Fibroblast of lung (primary cell): ENCODE data around the gene SUPT4H1. TPM values are rescaled to one million over a fixed set of nuclear protein-coding genes. Genes with fewer than 3 reads are reported as not detected.

Experiments
- DNase-seq, 2 donors: peaks; one replicate each; pipeline versions ENCODE4 v3.0.0 to v3.0.0-alpha.2; 2010; ENCODE audit warnings: low read depth in 2 of 2
- H2AFZ ChIP-seq: 2 replicates; pipeline ENCODE4 v1.5.1; 2012; ENCODE audit warnings: low read length, control low read depth, inconsistent platforms
- H3K27ac ChIP-seq: 2 replicates; pipeline ENCODE4 v1.5.1; 2011; ENCODE audit warnings: low read length, control low read depth; ENCODE audit not compliant: insufficient read depth
- H3K27me3 ChIP-seq: 2 replicates; pipeline ENCODE4 v1.5.1; 2011; ENCODE audit warnings: mild to moderate bottlenecking, low read length; ENCODE audit not compliant: control insufficient read depth, insufficient read depth
- H3K36me3 ChIP-seq: 2 replicates; pipeline ENCODE4 v1.5.1; 2011; ENCODE audit warnings: low read length; ENCODE audit not compliant: control insufficient read depth, insufficient read depth
- H3K4me1 ChIP-seq: 2 replicates; pipeline ENCODE4 v1.5.1; 2011; ENCODE audit warnings: low read length; ENCODE audit not compliant: control insufficient read depth, insufficient read depth; ENCODE audit errors: extremely low read depth
- H3K4me2 ChIP-seq: 2 replicates; pipeline ENCODE4 v1.5.1; 2011; ENCODE audit warnings: low read length, control low read depth; ENCODE audit not compliant: insufficient read depth; ENCODE audit errors: extremely low read depth
- H3K4me3 ChIP-seq, 4 experiments: fragments of 200-600 bp in 1 of 4; sonication (generic) in 1 of 4; replicated peaks in 1 of 4; 2 replicates each; pipeline ENCODE4 v1.5.1; 2011 to 2016; ENCODE audit warnings: low read length in 4 of 4, low read depth in 3 of 4, mild to moderate bottlenecking in 3 of 4, control low read depth in 2 of 4, inconsistent platforms in 1 of 4, mixed read lengths in 1 of 4; ENCODE audit not compliant: insufficient read depth in 1 of 4; ENCODE audit errors: control extremely low read depth in 1 of 4
- H3K79me2 ChIP-seq: 2 replicates; pipeline ENCODE4 v1.5.1; 2012; ENCODE audit warnings: mild to moderate bottlenecking, low read length, inconsistent platforms; ENCODE audit not compliant: control insufficient read depth, insufficient read depth
- H3K9ac ChIP-seq: 2 replicates; pipeline ENCODE4 v1.5.1; 2011; ENCODE audit warnings: mild to moderate bottlenecking, low read length, control low read depth; ENCODE audit not compliant: insufficient read depth
- H3K9me3 ChIP-seq: 2 replicates; pipeline ENCODE4 v1.5.1; 2012; ENCODE audit warnings: low read depth, low read length; ENCODE audit not compliant: control insufficient read depth, insufficient read depth
- H4K20me1 ChIP-seq: 2 replicates; pipeline ENCODE4 v1.5.1; 2011; ENCODE audit warnings: low read length; ENCODE audit not compliant: control insufficient read depth, insufficient read depth; ENCODE audit errors: extremely low read depth
- CTCF ChIP-seq, 2 donors: IDR thresholded peaks in 1 of 2; conservative IDR thresholded peaks in 1 of 2; 1 replicate in 1 of 2; 2 replicates in 1 of 2; pipeline ENCODE4 v1.5.1; 2011 to 2012; ENCODE audit warnings: low read length in 2 of 2, control low read depth in 1 of 2, inconsistent platforms in 1 of 2, low read depth in 1 of 2, mild to moderate bottlenecking in 1 of 2
- EZH2 ChIP-seq: IDR thresholded peaks from 2 replicates; pipeline ENCODE4 v1.5.1; 2012; ENCODE audit warnings: low read length, control low read depth, mild to moderate bottlenecking; ENCODE audit errors: missing control alignments
- polyA plus RNA-seq, 2 donors: library from polyadenylated mRNA; depleted of rRNA in 1 of 2; stranded (reverse) in 1 of 2; unstranded in 1 of 2; fragments of >200 nt; gene quantifications; 2 replicates each; pipeline ENCODE4 v1.2.1, GENCODE V29; 2011 to 2012; ENCODE audit warnings: missing spikeins in 1 of 2
- total RNA-seq: library from RNA; depleted of rRNA; stranded (reverse); fragments of >200 nt; gene quantifications from 2 replicates; pipeline ENCODE4 v1.2.1, GENCODE V29; 2014

SUPT4H1 gene
- total and polyA plus RNA-seq, 2 donors (not counting 1 experiment from before 2014, with no cell fraction given): 41.9 to 207 TPM

- no peak overlapping the region for H3K9ac ChIP-seq
- H4K20me1 ChIP-seq: no peaks in the 10 kb centered on the region
- H3K27me3 ChIP-seq: no peaks in the 10 kb centered on the region
- no peaks in the 10 kb centered on the region for H3K9me3 ChIP-seq
- no peaks in the 10 kb centered on the region for H3K36me3 ChIP-seq
- no peak overlapping the region for H3K27ac ChIP-seq
- no peaks in the 10 kb centered on the region for H3K79me2 ChIP-seq
- no peak overlapping the region for H2AFZ ChIP-seq
- no peak for DNase-seq
- no peak overlapping the region for H3K4me3 ChIP-seq
- H3K4me1 ChIP-seq: no peaks in the 10 kb centered on the region
- H3K4me2 ChIP-seq: no peak overlapping the region
- TF ChIP-seq EZH2 (no peak), CTCF (conservative IDR thresholded peaks at IDR 0.05 in 1 of 2, IDR thresholded peaks at IDR 0.05 in 1 of 2; ENCODE audit: low read depth in 1 of 2, low read length in 2 of 2) (no peak)
Observed at GRCh38 chr17:58302171-58302918, 49.7 kb downstream of the SUPT4H1 start.

GRCh38 chr17:58301504-58302150, 50.4 kb downstream of the SUPT4H1 start:
- Histone ChIP-seq H3K9me3 (no peaks in the 10 kb centered on the region), H3K79me2 (no peaks in the 10 kb centered on the region), H3K36me3 (no peaks in the 10 kb centered on the region), H3K4me2 (no peak overlapping the region), H4K20me1 (no peaks in the 10 kb centered on the region), H3K9ac (no peak overlapping the region), H3K27ac (no peak overlapping the region), H3K27me3 (no peaks in the 10 kb centered on the region), H2AFZ (no peak overlapping the region), H3K4me1 (no peaks in the 10 kb centered on the region), H3K4me3 (no peak overlapping the region)
- TF ChIP-seq EZH2 (no peak), CTCF (conservative IDR thresholded peaks at IDR 0.05 in 1 of 2, IDR thresholded peaks at IDR 0.05 in 1 of 2; ENCODE audit: low read depth in 1 of 2, low read length in 2 of 2) (no peak)
- DNase-seq: no peak

GRCh38 chr17:58300336-58300735, 51.7 kb downstream of the SUPT4H1 start:
- TF ChIP-seq EZH2 (no peak), CTCF (conservative IDR thresholded peaks at IDR 0.05 in 1 of 2, IDR thresholded peaks at IDR 0.05 in 1 of 2; ENCODE audit: low read depth in 1 of 2, low read length in 2 of 2) (no peak)
- H3K36me3 ChIP-seq: no peaks in the 10 kb centered on the region

More at GRCh38 chr17:58300336-58300735, 51.7 kb downstream of the SUPT4H1 start:
- Histone ChIP-seq H3K9me3 (no peaks in the 10 kb centered on the region), H3K79me2 (no peaks in the 10 kb centered on the region), H3K9ac (no peak overlapping the region), H3K4me2 (no peak overlapping the region), H3K4me3 (no peak overlapping the region), H4K20me1 (no peaks in the 10 kb centered on the region), H3K4me1 (no peaks in the 10 kb centered on the region), H3K27ac (no peak overlapping the region), H3K27me3 (no peaks in the 10 kb centered on the region), H2AFZ (no peak overlapping the region)
- DNase-seq: no peak

Other genes with a start within 250 kb of the SUPT4H1 start
- not detected in 2 replicates for gene OR4D1, start 203.8 kb downstream of the SUPT4H1 start, total RNA-seq
- not detected in 2 replicates for gene OR4D1, start 203.8 kb downstream of the SUPT4H1 start, polyA plus RNA-seq
- gene OR4D2, start 185.2 kb downstream of the SUPT4H1 start, total RNA-seq: not detected in 2 replicates
- gene OR4D2, start 185.2 kb downstream of the SUPT4H1 start, polyA plus RNA-seq: not detected in 2 replicates
- not detected in 2 replicates for gene EPX, start 159.5 kb downstream of the SUPT4H1 start, total RNA-seq
- gene EPX, start 159.5 kb downstream of the SUPT4H1 start, polyA plus RNA-seq: not detected in 2 replicates
- gene MKS1, start 132.9 kb downstream of the SUPT4H1 start, total RNA-seq: 13.1 and 17.8 TPM in 2 replicates
- gene MKS1, start 132.9 kb downstream of the SUPT4H1 start, polyA plus RNA-seq: 8.7 and 10.3 TPM in 2 replicates
- not detected in 2 replicates for gene LPO, start 113.6 kb downstream of the SUPT4H1 start, total RNA-seq
- gene LPO, start 113.6 kb downstream of the SUPT4H1 start, polyA plus RNA-seq: not detected in 2 replicates
- gene MPO, start 71.3 kb downstream of the SUPT4H1 start, total RNA-seq: not detected in 2 replicates
- 0.01 TPM in 2 replicates for gene MPO, start 71.3 kb downstream of the SUPT4H1 start, polyA plus RNA-seq
- 4.0 and 4.9 TPM in 2 replicates for gene TSPOAP1, start 23.4 kb downstream of the SUPT4H1 start, total RNA-seq
- gene TSPOAP1, start 23.4 kb downstream of the SUPT4H1 start, polyA plus RNA-seq: 0.23 and 0.24 TPM in 2 replicates
- under 0.01 TPM in 1 of 2 replicates, not detected in the other for gene RNF43, start 65.3 kb upstream of the SUPT4H1 start, total RNA-seq
- gene RNF43, start 65.3 kb upstream of the SUPT4H1 start, polyA plus RNA-seq: 0.02 TPM in 1 of 2 replicates, not detected in the other
- gene HSF5, start 136.2 kb upstream of the SUPT4H1 start, total RNA-seq: under 0.01 TPM in 2 replicates
- not detected in 2 replicates for gene HSF5, start 136.2 kb upstream of the SUPT4H1 start, polyA plus RNA-seq
- 34.9 and 40.0 TPM in 2 replicates for gene MTMR4, start 162.4 kb upstream of the SUPT4H1 start, total RNA-seq
- 22.1 and 24.3 TPM in 2 replicates for gene MTMR4, start 162.4 kb upstream of the SUPT4H1 start, polyA plus RNA-seq